Stimulated activated CD4-positive, alpha-beta T cell treated with anti-CD3 and anti-CD28 coated beads, Interleukin-4, amount 100 ng/mL, for 1 hour (primary cell): ENCODE data around the gene PVALEF.
A peak's percentile ranks its signal among the peaks of the same experiment; 100 is the strongest.

ENCODE experiments used
- DNase-seq: peaks from one replicate; pipeline ENCODE4 v3.0.0-alpha.2; 2020

The PVALEF gene

GRCh38 chr17:81129289-81129688, 36.0 kb upstream of the PVALEF start:
- DNase-seq, result no peak

GRCh38 chr17:81129711-81130367, 35.5 kb upstream of the PVALEF start:
- no peak for DNase-seq

GRCh38 chr17:81130385-81131361, 34.6 kb upstream of the PVALEF start:
- DNase-seq, result no peak

DNA sequence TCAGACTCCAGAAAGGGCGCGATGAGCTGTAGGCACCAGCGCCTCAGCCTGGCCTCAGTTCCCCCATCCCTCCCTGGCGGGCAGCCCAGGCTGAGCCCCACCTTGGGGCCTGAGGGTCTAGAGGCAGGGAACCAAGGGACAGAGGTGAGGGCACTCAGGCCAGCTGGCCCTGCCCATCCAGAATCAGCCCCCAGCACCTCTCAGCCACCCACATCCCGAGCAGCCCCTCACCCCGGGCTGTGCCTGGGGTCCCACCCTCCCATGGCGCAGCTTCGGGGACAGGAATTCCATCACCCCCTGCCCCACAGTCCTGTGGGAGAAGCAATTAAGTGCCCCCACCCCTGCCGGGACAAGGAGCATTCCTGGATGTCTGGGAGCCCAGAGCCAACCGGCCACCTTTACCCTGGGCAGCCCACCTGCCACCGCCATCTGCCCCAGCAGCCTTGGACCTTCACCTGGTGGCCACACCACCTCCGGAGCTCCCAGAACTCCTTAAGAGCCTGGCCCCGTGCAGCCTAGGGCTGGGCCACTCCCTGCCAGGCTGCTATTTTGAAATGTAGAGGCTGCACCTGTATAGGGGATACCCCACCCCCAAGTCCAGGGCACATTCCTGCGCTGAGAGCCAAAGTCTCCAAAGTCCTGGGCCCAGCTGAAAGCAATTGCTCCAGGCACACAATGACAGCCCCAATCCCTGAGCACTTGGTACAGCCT, 33.7 kb upstream of the PVALEF start:
- no peak for DNase-seq

GRCh38 chr17:81132197-81132540, 33.1 kb upstream of the PVALEF start:
- DNase-seq, result no peak

- no peak for DNase-seq
These were observed 32.3 kb upstream of the PVALEF start for GRCh38 chr17:81132770-81133723.

- DNase-seq, result no peak
These were observed 31.1 kb upstream of the PVALEF start for GRCh38 chr17:81134064-81134781.

DNA sequence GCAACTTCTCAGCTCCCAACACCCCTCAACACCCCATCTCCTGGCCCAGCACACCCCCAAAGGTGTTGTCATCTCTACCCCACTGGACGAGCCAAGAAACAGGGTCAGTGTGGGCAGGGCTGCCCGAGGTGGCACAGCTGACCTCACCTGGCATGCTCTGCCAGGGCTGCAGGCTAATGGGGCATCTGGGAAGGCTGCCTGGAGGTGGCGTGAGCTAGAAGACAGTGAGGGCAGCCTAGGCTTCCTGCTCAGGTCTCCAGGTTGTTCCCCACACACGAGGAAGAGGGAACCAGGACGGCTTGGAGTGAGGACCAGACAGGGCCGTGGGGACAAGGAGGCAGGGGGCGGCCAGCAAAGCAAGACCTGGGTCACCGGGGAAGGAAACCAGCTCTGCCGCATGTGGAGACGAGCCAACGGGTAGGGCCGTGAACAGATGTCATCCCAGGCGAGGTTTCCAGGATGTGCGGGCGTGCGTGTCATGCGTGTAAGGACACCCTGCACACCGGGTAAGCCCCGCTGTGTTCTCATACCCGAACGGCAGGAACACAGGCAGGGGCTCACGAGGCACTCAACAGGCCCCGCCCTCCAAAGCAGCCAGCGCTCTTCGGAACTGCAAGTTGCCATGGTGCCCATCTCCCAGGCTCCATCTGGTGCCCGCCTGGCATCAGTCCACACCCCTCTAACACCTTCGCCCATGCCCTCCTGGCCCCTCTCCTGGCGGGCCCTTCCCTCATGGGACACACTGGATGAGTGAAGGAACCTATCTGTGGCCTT, 29.6 kb upstream of the PVALEF start:
- no peak for DNase-seq

GRCh38 chr17:81136366-81136765, 28.9 kb upstream of the PVALEF start:
- no peak for DNase-seq

DNA sequence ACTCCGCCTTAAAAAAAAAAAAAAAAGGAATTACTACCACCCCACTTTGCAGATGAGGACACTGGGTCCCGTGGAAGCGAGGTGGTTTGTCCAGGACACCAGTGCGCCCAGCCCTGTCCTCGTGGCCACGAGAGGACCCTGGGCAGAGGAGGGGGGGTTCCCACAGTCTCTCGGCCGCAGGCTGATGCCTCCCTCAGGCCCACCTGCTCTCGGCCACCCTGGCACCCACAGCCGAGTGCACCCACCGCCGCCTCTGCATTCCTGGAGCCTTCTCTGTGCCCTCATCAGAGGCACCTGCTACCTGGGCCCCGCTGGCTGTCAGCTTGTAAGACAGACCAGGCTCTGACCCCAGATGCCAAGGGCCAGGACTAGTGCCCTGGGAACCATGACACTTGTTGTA, 28.1 kb upstream of the PVALEF start:
- DNase-seq, result no peak

- DNase-seq, result no peak
These were observed 27.2 kb upstream of the PVALEF start for GRCh38 chr17:81138083-81138482.

GRCh38 chr17:81138500-81138899, 26.8 kb upstream of the PVALEF start:
- no peak for DNase-seq

GRCh38 chr17:81139428-81139827, 25.9 kb upstream of the PVALEF start:
- DNase-seq, result no peak

- DNase-seq, result no peak
These were observed 25.3 kb upstream of the PVALEF start for GRCh38 chr17:81140018-81140417.

DNA sequence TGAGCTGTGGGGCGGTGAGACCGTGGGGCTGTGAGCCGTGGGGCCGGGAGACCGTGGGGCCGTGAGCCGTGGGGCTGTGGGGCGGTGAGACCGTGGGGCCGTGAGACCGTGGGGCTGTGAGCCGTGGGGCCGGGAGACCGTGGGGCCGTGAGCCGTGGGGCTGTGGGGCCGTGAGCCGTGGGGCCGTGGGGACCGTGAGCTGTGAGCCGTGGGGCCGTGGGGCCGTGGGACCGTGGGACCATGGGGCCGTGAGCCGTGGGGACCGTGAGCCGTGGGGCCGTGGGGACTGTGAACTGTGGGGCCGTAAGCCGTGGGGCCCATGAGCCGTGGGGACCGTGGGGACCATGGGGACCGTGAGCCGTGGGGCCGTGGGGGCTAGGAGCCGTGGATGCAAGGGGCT, 24.6 kb upstream of the PVALEF start:
- DNase-seq, result no peak

- peak; percentile 57 for DNase-seq
These were observed 22.8 kb upstream of the PVALEF start for GRCh38 chr17:81142301-81143199.

- no peak for DNase-seq
These were observed 22.1 kb upstream of the PVALEF start for GRCh38 chr17:81143200-81143527.

DNA sequence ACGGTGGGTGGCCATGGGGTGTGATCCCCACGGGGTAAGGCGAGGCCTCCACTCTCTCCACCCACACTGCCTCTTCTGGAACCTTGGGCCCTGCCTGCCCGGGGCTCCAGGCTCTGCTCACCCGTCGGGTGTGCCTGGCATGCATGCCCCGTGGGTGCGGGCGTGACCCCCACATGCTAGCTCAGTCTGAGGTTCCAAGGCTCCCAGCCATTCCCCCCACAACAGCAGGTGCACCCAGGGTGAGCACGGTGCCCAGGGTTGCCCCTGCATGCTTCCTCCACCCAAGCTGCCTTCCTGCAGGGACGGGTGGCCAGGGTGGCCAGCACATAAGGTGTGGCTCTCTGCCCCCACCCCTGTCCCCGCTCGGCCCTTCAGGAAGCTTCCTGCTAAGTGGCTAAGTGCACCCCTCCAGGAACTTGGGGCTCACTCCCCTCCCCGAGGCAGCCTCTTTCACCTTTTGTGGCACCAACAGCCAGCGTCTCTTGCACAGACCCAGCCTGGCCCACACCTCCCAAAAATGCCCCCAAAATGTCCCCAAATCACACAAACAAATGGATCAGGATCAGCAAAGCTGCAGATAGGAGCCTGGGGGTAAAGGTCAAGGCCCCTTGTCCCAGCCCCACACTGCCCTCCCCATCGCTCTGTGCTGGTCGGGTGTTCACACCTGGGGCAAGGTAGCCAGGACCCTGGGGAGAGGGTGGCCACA, 21.4 kb upstream of the PVALEF start:
- DNase-seq, result no peak

GRCh38 chr17:81144423-81144781, 20.9 kb upstream of the PVALEF start:
- no peak for DNase-seq
